Astrocyte (in vitro differentiated cells and primary cell): ENCODE results near the gene RIMKLB. TPM values are rescaled to one million over a fixed set of nuclear protein-coding genes. Genes with fewer than 3 reads are reported as not detected.

Source experiments
- DNase-seq: peaks from one replicate; pipeline ENCODE4 v3.0.0-alpha.2; 2010; ENCODE audit warnings: low read depth
- FAIRE-seq: peaks from 2 replicates; lab custom pipeline; 2011; peaks lifted over from hg19 to GRCh38; lab: Jason Lieb, UNC
- H2AFZ ChIP-seq: 2 replicates; pipeline ENCODE4 v1.6.0; 2012; ENCODE audit warnings: low read depth, low read length, inconsistent platforms
- H3K27ac ChIP-seq: 2 replicates; pipeline ENCODE4 v1.5.1; 2011; ENCODE audit warnings: low read depth, low read length, inconsistent platforms
- H3K27me3 ChIP-seq: 2 replicates; pipeline ENCODE4 v1.6.0; 2011; ENCODE audit warnings: low read length, inconsistent platforms; ENCODE audit not compliant: insufficient read depth
- H3K36me3 ChIP-seq: 2 replicates; pipeline ENCODE4 v1.5.1; 2011; ENCODE audit warnings: low read length, inconsistent platforms; ENCODE audit not compliant: insufficient read depth
- H3K4me1 ChIP-seq: 2 replicates; pipeline ENCODE4 v1.5.1; 2011; ENCODE audit warnings: low read length, inconsistent platforms; ENCODE audit not compliant: insufficient read depth
- H3K4me2 ChIP-seq: 2 replicates; pipeline ENCODE4 v1.6.0; 2012; ENCODE audit warnings: low read length, inconsistent platforms
- H3K4me3 ChIP-seq: 2 replicates; pipeline ENCODE4 v1.5.1; 2011; ENCODE audit warnings: low read depth, mild to moderate bottlenecking, low read length, inconsistent platforms; ENCODE audit not compliant: insufficient read depth
- H3K79me2 ChIP-seq: 2 replicates; pipeline ENCODE4 v1.6.0; 2012; ENCODE audit warnings: mild to moderate bottlenecking, low read length, inconsistent platforms; ENCODE audit not compliant: insufficient read depth
- H3K9ac ChIP-seq: 2 replicates; pipeline ENCODE4 v1.6.0; 2012; ENCODE audit warnings: mild to moderate bottlenecking, low read length, inconsistent platforms
- H3K9me3 ChIP-seq: 2 replicates; pipeline ENCODE4 v1.5.1; 2012; ENCODE audit warnings: low read depth, mild to moderate bottlenecking, low read length, inconsistent platforms; ENCODE audit not compliant: insufficient read depth
- H4K20me1 ChIP-seq: 2 replicates; pipeline ENCODE4 v1.6.0; 2012; ENCODE audit warnings: low read length, inconsistent platforms; ENCODE audit not compliant: insufficient read depth
- H3K27ac Mint-ChIP-seq: one replicate; pipeline ENCODE4 v1.8.0; 2021; ENCODE audit warnings: mild to moderate bottlenecking, mixed read lengths; ENCODE audit not compliant: unreplicated experiment
- H3K27me3 Mint-ChIP-seq: one replicate; pipeline ENCODE4 v1.8.0; 2021; ENCODE audit warnings: low read depth, mixed read lengths; ENCODE audit not compliant: unreplicated experiment
- H3K36me3 Mint-ChIP-seq: one replicate; pipeline ENCODE4 v1.8.0; 2021; ENCODE audit warnings: low read depth, mixed read lengths; ENCODE audit not compliant: unreplicated experiment
- H3K4me1 Mint-ChIP-seq: one replicate; pipeline ENCODE4 v1.8.0; 2021; ENCODE audit warnings: low read depth, mixed read lengths; ENCODE audit not compliant: unreplicated experiment
- H3K4me3 Mint-ChIP-seq: one replicate; pipeline ENCODE4 v1.8.0; 2021; ENCODE audit warnings: mild to moderate bottlenecking, moderate library complexity, mixed read lengths; ENCODE audit not compliant: unreplicated experiment
- H3K9me3 Mint-ChIP-seq: one replicate; pipeline ENCODE4 v1.8.0; 2021; ENCODE audit warnings: mild to moderate bottlenecking, mixed read lengths; ENCODE audit not compliant: unreplicated experiment
- EZH2 ChIP-seq: IDR thresholded peaks from 2 replicates; pipeline ENCODE4 v1.6.1; 2012; ENCODE audit warnings: mild to moderate bottlenecking, low read length, inconsistent platforms; ENCODE audit not compliant: insufficient read depth
- total RNA-seq: library from RNA; stranded (reverse); gene quantifications from 2 replicates; pipeline ENCODE4 v1.2.1, GENCODE V29; 2021
- TF ChIP-seq, protein P1 (sequence below): IDR thresholded peaks from 2 replicates; pipeline ENCODE4 v1.5.1; 2011; ENCODE audit warnings: low read depth, mild to moderate bottlenecking, inconsistent platforms, low read length, moderate library complexity; ENCODE audit not compliant: insufficient read depth

Gene RIMKLB
- total RNA-seq, 1 donor from 2014 or later = 36.6 TPM

DNA sequence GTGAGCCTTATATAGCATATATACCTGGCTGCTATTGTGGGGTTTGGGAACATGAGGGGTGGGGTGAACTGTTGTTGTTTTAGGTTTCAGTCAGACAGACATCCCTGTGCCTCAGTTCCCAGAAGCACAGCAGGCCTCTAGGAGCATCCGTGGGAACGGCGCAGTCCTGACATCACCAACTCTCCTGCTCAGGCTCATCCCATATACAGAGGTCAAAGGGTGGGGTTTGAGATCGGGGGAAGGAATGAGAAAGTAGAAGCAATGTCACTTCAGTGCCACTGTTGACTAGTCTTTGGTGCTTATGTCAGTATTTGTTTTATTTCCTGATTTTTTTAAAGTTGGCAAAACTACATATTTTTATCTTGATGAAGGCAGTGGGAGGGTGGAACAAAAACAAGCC, 81.5 kb downstream of the RIMKLB start:
- Mint-ChIP-seq H3K9me3 (no peaks in the 10 kb centered on the region), H3K4me1 (no peaks in the 10 kb centered on the region), H3K36me3 (peaks cover 2% of the 10 kb centered on the region), H3K27me3 (no peaks in the 10 kb centered on the region), H3K4me3 (no peak overlapping the region), H3K27ac (no peak overlapping the region)
- Histone ChIP-seq H4K20me1 (peaks cover 3% of the 10 kb centered on the region), H3K27me3 (no peaks in the 10 kb centered on the region), H3K4me3 (no peak overlapping the region), H3K79me2 (no peaks in the 10 kb centered on the region), H2AFZ (no peak overlapping the region), H3K9me3 (no peaks in the 10 kb centered on the region), H3K27ac (no peak overlapping the region), H3K4me1 (no peaks in the 10 kb centered on the region), H3K4me2 (no peak overlapping the region), H3K36me3 (peaks cover 13% of the 10 kb centered on the region), H3K9ac (no peak overlapping the region)
- no peak for DNase-seq
- no peak for TF ChIP-seq EZH2
- TF ChIP-seq, protein P1, sequence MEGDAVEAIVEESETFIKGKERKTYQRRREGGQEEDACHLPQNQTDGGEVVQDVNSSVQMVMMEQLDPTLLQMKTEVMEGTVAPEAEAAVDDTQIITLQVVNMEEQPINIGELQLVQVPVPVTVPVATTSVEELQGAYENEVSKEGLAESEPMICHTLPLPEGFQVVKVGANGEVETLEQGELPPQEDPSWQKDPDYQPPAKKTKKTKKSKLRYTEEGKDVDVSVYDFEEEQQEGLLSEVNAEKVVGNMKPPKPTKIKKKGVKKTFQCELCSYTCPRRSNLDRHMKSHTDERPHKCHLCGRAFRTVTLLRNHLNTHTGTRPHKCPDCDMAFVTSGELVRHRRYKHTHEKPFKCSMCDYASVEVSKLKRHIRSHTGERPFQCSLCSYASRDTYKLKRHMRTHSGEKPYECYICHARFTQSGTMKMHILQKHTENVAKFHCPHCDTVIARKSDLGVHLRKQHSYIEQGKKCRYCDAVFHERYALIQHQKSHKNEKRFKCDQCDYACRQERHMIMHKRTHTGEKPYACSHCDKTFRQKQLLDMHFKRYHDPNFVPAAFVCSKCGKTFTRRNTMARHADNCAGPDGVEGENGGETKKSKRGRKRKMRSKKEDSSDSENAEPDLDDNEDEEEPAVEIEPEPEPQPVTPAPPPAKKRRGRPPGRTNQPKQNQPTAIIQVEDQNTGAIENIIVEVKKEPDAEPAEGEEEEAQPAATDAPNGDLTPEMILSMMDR = no peak
- FAIRE-seq = no peak

DNA sequence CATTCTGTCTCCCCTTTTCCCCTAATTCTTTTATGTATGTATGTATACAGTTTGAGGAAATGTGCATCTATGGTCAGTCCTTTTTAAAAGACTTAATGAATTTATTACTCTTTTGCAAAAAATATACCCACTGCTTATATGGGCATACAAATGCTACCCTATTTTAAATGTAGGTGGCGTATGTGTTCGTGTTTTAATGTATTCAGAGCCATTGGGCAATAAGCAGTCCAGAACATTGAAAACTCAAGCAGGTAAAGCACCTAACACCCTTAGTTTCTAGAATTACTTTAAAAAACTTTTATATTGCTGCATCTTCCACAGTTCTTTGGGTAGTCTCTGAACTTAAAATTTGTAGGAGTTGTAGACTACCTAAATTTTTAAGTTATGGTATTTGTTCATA, 82.1 kb downstream of the RIMKLB start:
- Histone ChIP-seq H2AFZ (no peak overlapping the region), H3K79me2 (no peaks in the 10 kb centered on the region), H3K4me3 (no peak overlapping the region), H3K27ac (no peak overlapping the region), H3K9ac (no peak overlapping the region), H3K9me3 (no peaks in the 10 kb centered on the region), H4K20me1 (peaks cover 3% of the 10 kb centered on the region), H3K4me2 (no peak overlapping the region), H3K4me1 (no peaks in the 10 kb centered on the region), H3K27me3 (no peaks in the 10 kb centered on the region), H3K36me3 (peaks cover 12% of the 10 kb centered on the region)
- Mint-ChIP-seq H3K27ac (no peak overlapping the region), H3K36me3 (peaks cover 2% of the 10 kb centered on the region), H3K27me3 (no peaks in the 10 kb centered on the region), H3K9me3 (no peaks in the 10 kb centered on the region), H3K4me1 (no peaks in the 10 kb centered on the region), H3K4me3 (no peak overlapping the region)
- DNase-seq (no peak), FAIRE-seq (no peak)
- TF ChIP-seq, protein P1 = no peak
- no peak for TF ChIP-seq EZH2

DNA sequence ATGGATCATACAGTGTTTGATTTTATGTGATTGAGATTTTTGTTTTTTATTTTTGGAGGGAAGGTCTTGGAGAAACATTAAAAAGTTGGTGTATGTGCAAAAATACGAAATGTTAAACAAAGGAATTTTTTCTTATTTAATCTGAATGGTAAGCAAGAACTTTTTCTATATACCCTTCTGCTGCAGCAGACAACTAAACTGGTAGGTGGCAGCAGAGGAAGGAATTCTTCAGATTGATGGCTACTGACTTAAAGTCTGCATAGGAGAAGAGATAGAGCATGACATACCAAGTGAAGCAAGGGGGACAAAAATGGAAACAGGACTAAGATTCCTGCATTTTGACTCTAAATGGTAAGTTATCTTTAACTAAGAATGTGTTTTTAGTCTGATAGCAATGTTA, 82.6 kb downstream of the RIMKLB start:
- no peaks in the 10 kb centered on the region for H3K4me1 Mint-ChIP-seq
- H3K27me3 Mint-ChIP-seq = no peaks in the 10 kb centered on the region
- Histone ChIP-seq H3K27me3 (no peaks in the 10 kb centered on the region), H3K79me2 (no peaks in the 10 kb centered on the region), H3K4me2 (no peak overlapping the region), H3K9me3 (no peaks in the 10 kb centered on the region), H3K4me1 (no peaks in the 10 kb centered on the region), H3K9ac (no peak overlapping the region), H4K20me1 (peaks cover 3% of the 10 kb centered on the region), H3K27ac (no peak overlapping the region), H2AFZ (no peak overlapping the region), H3K36me3 (peaks cover 12% of the 10 kb centered on the region), H3K4me3 (no peak overlapping the region)
- H3K27ac Mint-ChIP-seq = no peak overlapping the region
- no peaks in the 10 kb centered on the region for H3K9me3 Mint-ChIP-seq
- FAIRE-seq (peak; percentile 34), DNase-seq (peak; percentile 20)
- peaks cover 2% of the 10 kb centered on the region for H3K36me3 Mint-ChIP-seq
- no peak for TF ChIP-seq EZH2
- TF ChIP-seq, protein P1 = peak; percentile 15
- H3K4me3 Mint-ChIP-seq = no peak overlapping the region
